Measurements from ENCODE around the gene ANO10. TPM values are rescaled to one million over a fixed set of nuclear protein-coding genes. Genes with fewer than 3 reads are reported as not detected.

ANO10 gene
- total RNA-seq, 1 experiment from 2014 or later: 32.6 TPM

- no TSS peak for BruUV-seq (replicated peaks)
These were observed 148.1 kb downstream of the ANO10 start for GRCh38 chr3:43473737-43474136.

GRCh38 chr3:43473244-43473643, 148.6 kb downstream of the ANO10 start:
- Histone ChIP-seq H3K9me2 (ENCODE audit: insufficient read depth) (no peaks in the 10 kb centered on the region), H3K9me3 (ENCODE audit: insufficient read depth, low read depth) (no peaks in the 10 kb centered on the region), H3K79me2 (ENCODE audit: low read depth) (no peaks in the 10 kb centered on the region), H3K4me3 (no peak overlapping the region), H3K4me2 (no peak overlapping the region), H3K4me1 (replicated peaks; ENCODE audit: insufficient read depth) (no peaks in the 10 kb centered on the region), H4K20me1 (ENCODE audit: insufficient read depth) (no peaks in the 10 kb centered on the region), H3K27ac (no peak overlapping the region), H2AFZ (no peak overlapping the region), H3K27me3 (ENCODE audit: insufficient read depth, low read depth) (no peaks in the 10 kb centered on the region), H3F3A (ENCODE audit: insufficient read depth, low read depth) (no peaks in the 10 kb centered on the region), H3K36me3 (ENCODE audit: low read depth) (no peaks in the 10 kb centered on the region)
- DNase-seq: no peak
- BruUV-seq (replicated peaks): no TSS peak
- CTCF ChIA-PET: no interaction called here
- no peak for TF ChIP-seq CTCF (conservative IDR thresholded peaks at IDR 0.05)
- TF ChIP-seq EZH2 (IDR thresholded peaks at IDR 0.05; ENCODE audit: low read depth): no peak
- POLR2A ChIA-PET (ENCODE audit: unreplicated experiment): no interaction called here
- intact Hi-C loops (cut with micrococcal nuclease; ENCODE audit: unreplicated experiment): no loop called here

More at GRCh38 chr3:43473737-43474136, 148.1 kb downstream of the ANO10 start:
- Histone ChIP-seq H3K4me2 (no peak overlapping the region), H3K9me3 (ENCODE audit: insufficient read depth, low read depth) (no peaks in the 10 kb centered on the region), H3K4me3 (no peak overlapping the region), H3K27ac (no peak overlapping the region), H3K79me2 (ENCODE audit: low read depth) (no peaks in the 10 kb centered on the region), H4K20me1 (ENCODE audit: insufficient read depth) (no peaks in the 10 kb centered on the region), H3K27me3 (ENCODE audit: insufficient read depth, low read depth) (no peaks in the 10 kb centered on the region), H3F3A (ENCODE audit: insufficient read depth, low read depth) (no peaks in the 10 kb centered on the region), H3K4me1 (replicated peaks; ENCODE audit: insufficient read depth) (no peaks in the 10 kb centered on the region), H3K9me2 (ENCODE audit: insufficient read depth) (no peaks in the 10 kb centered on the region), H2AFZ (no peak overlapping the region), H3K36me3 (ENCODE audit: low read depth) (no peaks in the 10 kb centered on the region)
- CTCF ChIA-PET: no interaction called here
- TF ChIP-seq CTCF (conservative IDR thresholded peaks at IDR 0.05) (no peak), EZH2 (IDR thresholded peaks at IDR 0.05; ENCODE audit: low read depth) (no peak)
- DNase-seq: no peak
- intact Hi-C loops (cut with micrococcal nuclease; ENCODE audit: unreplicated experiment): no loop called here
- POLR2A ChIA-PET (ENCODE audit: unreplicated experiment): no interaction called here

GRCh38 chr3:43468133-43468532, 153.7 kb downstream of the ANO10 start:
- intact Hi-C loops (cut with micrococcal nuclease; ENCODE audit: unreplicated experiment): no loop called here
- TF ChIP-seq CTCF (conservative IDR thresholded peaks at IDR 0.05) (no peak), EZH2 (IDR thresholded peaks at IDR 0.05; ENCODE audit: low read depth) (no peak)
- Histone ChIP-seq H3K4me2 (no peak overlapping the region), H2AFZ (no peak overlapping the region), H3K27me3 (ENCODE audit: insufficient read depth, low read depth) (no peaks in the 10 kb centered on the region), H3K79me2 (ENCODE audit: low read depth) (no peaks in the 10 kb centered on the region), H4K20me1 (ENCODE audit: insufficient read depth) (no peaks in the 10 kb centered on the region), H3K4me3 (no peak overlapping the region), H3K9me2 (ENCODE audit: insufficient read depth) (no peaks in the 10 kb centered on the region), H3F3A (ENCODE audit: insufficient read depth, low read depth) (no peaks in the 10 kb centered on the region; the same call in 1 of the 2 replicates), H3K4me1 (replicated peaks; ENCODE audit: insufficient read depth) (peaks cover 15% of the 10 kb centered on the region), H3K9me3 (ENCODE audit: insufficient read depth, low read depth) (no peaks in the 10 kb centered on the region), H3K27ac (no peak overlapping the region), H3K36me3 (ENCODE audit: low read depth) (no peaks in the 10 kb centered on the region)
- BruUV-seq (replicated peaks): no TSS peak
- ChIA-PET CTCF (no interaction called here), POLR2A (ENCODE audit: unreplicated experiment) (no interaction called here)
- DNase-seq: no peak

Measured in PC-9 (cell line).